B cell (primary cell): ENCODE results near the gene NKX3-2.

ENCODE experiments used
- CTCF ChIP-seq: fragments of 200-600 bp; IDR thresholded peaks from one replicate; pipeline ENCODE4 v1.8.0; 2022; ENCODE audit warnings: antibody characterized with exemption, mild to moderate bottlenecking
- EZH2 ChIP-seq: IDR thresholded peaks from 2 replicates; pipeline ENCODE4 v1.6.1; 2012; ENCODE audit warnings: borderline replicate concordance, low read depth, mild to moderate bottlenecking, moderate library complexity, low read length; ENCODE audit not compliant: insufficient read depth, poor library complexity, severe bottlenecking

GRCh38 chr4:13546941-13547484 is 2.7 kb upstream of the NKX3-2 start:
- TF ChIP-seq CTCF: no peak
- TF ChIP-seq EZH2: no peak
